ENCODE measurements around the gene TMBIM6. TPM values are rescaled to one million over a fixed set of nuclear protein-coding genes. Genes with fewer than 3 reads are reported as not detected.
A peak's percentile ranks its signal among the peaks of the same experiment; 100 is the strongest.

The TMBIM6 gene
- total and polyA plus RNA-seq, 9 of the 15 experiments (the other 6 are each of a cell fraction or from before 2014, with no cell fraction given) = 147 to 1,288 (median 352) TPM

GRCh38 chr12:49776413-49776812, 35.1 kb downstream of the TMBIM6 start:
- Histone ChIP-seq H3K9me3 (replicated peaks; ENCODE audit: control insufficient read depth, insufficient read depth, low read depth, low read length) (no peaks in the 10 kb centered on the region), H3K9me1 (ENCODE audit: control insufficient read depth, insufficient read depth, low read length) (no peaks in the 10 kb centered on the region), H3K9ac (ENCODE audit: insufficient read depth in 1 of 2, low read depth in 2 of 2, low read length in 2 of 2) (no peak overlapping the region), H4K20me1 (replicated peaks; ENCODE audit: control insufficient read depth, insufficient read depth, low read length) (no peaks in the 10 kb centered on the region), H3K4me2 (ENCODE audit: insufficient read depth, low read length) (0 out of 2 replicates have a peak overlapping the region, but pooled peaks have one; percentile 21), H2AFZ (ENCODE audit: low read depth, low read length) (peak overlapping the region; percentile 67; the same call in 1 of the 2 replicates), H3K36me3 (ENCODE audit: control insufficient read depth, insufficient read depth, low read length) (no peaks in the 10 kb centered on the region), H3K27me3 (ENCODE audit: control insufficient read depth in 2 of 2, insufficient read depth in 2 of 2, low read length in 2 of 2) (no peaks in the 10 kb centered on the region), H3K4me3 (no peak overlapping the region), H3K27ac (ENCODE audit: extremely low read depth, low read depth, low read length) (no peak overlapping the region; the same call in 2 of the 3 replicates), H3K4me1 (replicated peaks in 1 of 2; ENCODE audit: control insufficient read depth in 2 of 2, insufficient read depth in 2 of 2, low read length in 2 of 2) (peaks cover 0 to 6% of the 10 kb centered on the region in 2 experiments; a peak in 2 of 5 replicates), H3K79me2 (ENCODE audit: control insufficient read depth, insufficient read depth, low read length) (no peaks in the 10 kb centered on the region)
- CTCF ChIA-PET (ENCODE audit: low intra/inter-chr PET ratio) = interaction anchor here (1.3 to 5.8 kb wide), 3 partner anchors 62 to 294 kb away, joined by 3 to 63 read pairs (median 11); no protein-coding TSS in a partner anchor
- intact Hi-C loops (cut with micrococcal nuclease) (loop anchor here (1.0 to 5.0 kb wide), 5 partner anchors 63 to 294 kb away; partner anchors contain the start of gene ASIC1), in situ Hi-C loops (cut with MboI) (loop anchor here (5.0 kb wide), 2 partner anchors 61 to 281 kb away; partner anchors contain the start of gene ASIC1)
- no TSS peak for BruUV-seq (replicated peaks)
- ATAC-seq = peak; percentile 93
- FAIRE-seq = peak; percentile 95
- POLR2A ChIA-PET = no interaction called here
- 13% methylated on average over 7 of the region's 7 CpGs for WGBS (ENCODE audit: insufficient coverage, low coverage, missing lambda C conversion rate)
- peak; percentile 70 to 78 (median 72) for DNase-seq (ENCODE audit: extremely low read depth in 1 of 4, low spot score in 3 of 4)
- TF ChIP-seq BCOR (IDR thresholded peaks at IDR 0.05) = peak; percentile 32; the same call in 1 of the 2 replicates
- TF ChIP-seq MGA (IDR thresholded peaks at IDR 0.05) = peak; percentile 59; the same call in 1 of the 2 replicates
- no peak for TF ChIP-seq MAFK (IDR thresholded peaks at IDR 0.05; ENCODE audit: low read length)
- no peak for TF ChIP-seq NR0B1 (IDR thresholded peaks at IDR 0.05; ENCODE audit: partially characterized antibody)
- TF ChIP-seq ZNF740 (CRISPR knock-in tag; IDR thresholded peaks at IDR 0.05) = 0 out of 2 replicates have a peak, but pooled peaks have one; percentile 10
- TF ChIP-seq ZNF740 (tag; IDR thresholded peaks at IDR 0.05) = no peak
- no peak for TF ChIP-seq TCF7L2 (IDR thresholded peaks at IDR 0.05; ENCODE audit: low read depth, low read length)

All from K562 (cell line).